HG02678 (cell line): Measurements from ENCODE around the gene C11orf52.

Experiments used
- ATAC-seq: cut with Tn5 transposase; IDR thresholded peaks from one replicate; pipeline ENCODE4 v1.9.1; 2021; ENCODE audit warnings: mild to moderate bottlenecking, moderate library complexity; ENCODE audit not compliant: unreplicated experiment

C11orf52 gene

GRCh38 chr11:111937844-111938243, 19.1 kb downstream of the C11orf52 start:
- ATAC-seq, result no peak

- ATAC-seq, result peak; percentile 78
Observed at GRCh38 chr11:111938687-111939160, 20.0 kb downstream of the C11orf52 start.

- no peak for ATAC-seq
Observed at GRCh38 chr11:111939836-111940604, 21.3 kb downstream of the C11orf52 start.

- ATAC-seq, result no peak
Observed at GRCh38 chr11:111941963-111942362, 23.2 kb downstream of the C11orf52 start.

- ATAC-seq, result no peak
Observed at GRCh38 chr11:111942829-111943228, 24.1 kb downstream of the C11orf52 start.

- ATAC-seq, result no peak
Observed at GRCh38 chr11:111944139-111944538, 25.4 kb downstream of the C11orf52 start.

- ATAC-seq, result no peak
Observed at GRCh38 chr11:111944651-111945051, 25.9 kb downstream of the C11orf52 start.

- no peak for ATAC-seq
Observed at GRCh38 chr11:111945198-111945597, 26.5 kb downstream of the C11orf52 start.

- no peak for ATAC-seq
Observed at GRCh38 chr11:111946499-111946898, 27.8 kb downstream of the C11orf52 start.

- no peak for ATAC-seq
Observed at GRCh38 chr11:111947143-111947542, 28.4 kb downstream of the C11orf52 start.

- ATAC-seq, result no peak
Observed at GRCh38 chr11:111949519-111950426, 31.1 kb downstream of the C11orf52 start.

GRCh38 chr11:111951565-111951964, 32.9 kb downstream of the C11orf52 start:
- ATAC-seq, result no peak

- ATAC-seq, result no peak
Observed at GRCh38 chr11:111954154-111954553, 35.4 kb downstream of the C11orf52 start.

- no peak for ATAC-seq
Observed at GRCh38 chr11:111957663-111958444, 39.1 kb downstream of the C11orf52 start.

- ATAC-seq, result no peak
Observed at GRCh38 chr11:111960916-111961315, 42.2 kb downstream of the C11orf52 start.

- ATAC-seq, result no peak
Observed at GRCh38 chr11:111961389-111962300, 42.9 kb downstream of the C11orf52 start.

GRCh38 chr11:111963931-111964340, 45.2 kb downstream of the C11orf52 start:
- no peak for ATAC-seq

- ATAC-seq, result no peak
Observed at GRCh38 chr11:111966678-111967077, 48.0 kb downstream of the C11orf52 start.

GRCh38 chr11:111967649-111968048, 48.9 kb downstream of the C11orf52 start:
- no peak for ATAC-seq

GRCh38 chr11:111969344-111969743, 50.6 kb downstream of the C11orf52 start:
- no peak for ATAC-seq
